Gastroesophageal sphincter (tissue), 3 donors: ENCODE data around the gene TMEM169.

ENCODE experiments used
- CTCF ChIP-seq, 4 experiments: fragments of 200-600 bp in 2 of 4; fragments of 450-650 bp in 2 of 4; sonication (generic) in 1 of 4; IDR thresholded peaks; one replicate each; pipeline ENCODE4 v1.5.1; 2017 to 2019; ENCODE audit warnings: antibody characterized with exemption in 4 of 4, mild to moderate bottlenecking in 2 of 4, moderate library complexity in 2 of 4
- EP300 ChIP-seq: sonication (generic); formaldehyde crosslinking; IDR thresholded peaks from one replicate; pipeline ENCODE4 v1.6.1; 2017; ENCODE audit warnings: antibody characterized with exemption, mild to moderate bottlenecking
- POLR2A ChIP-seq, 2 donors: fragments of 450-650 bp; IDR thresholded peaks; one replicate each; pipeline ENCODE4 v1.6.1; 2017; ENCODE audit warnings: antibody characterized with exemption in 2 of 2, mild to moderate bottlenecking in 2 of 2, moderate library complexity in 1 of 2
- POLR2AphosphoS5 ChIP-seq: sonication (generic); formaldehyde crosslinking; IDR thresholded peaks from one replicate; pipeline ENCODE4 v1.6.1; 2017; ENCODE audit warnings: antibody characterized with exemption

DNA sequence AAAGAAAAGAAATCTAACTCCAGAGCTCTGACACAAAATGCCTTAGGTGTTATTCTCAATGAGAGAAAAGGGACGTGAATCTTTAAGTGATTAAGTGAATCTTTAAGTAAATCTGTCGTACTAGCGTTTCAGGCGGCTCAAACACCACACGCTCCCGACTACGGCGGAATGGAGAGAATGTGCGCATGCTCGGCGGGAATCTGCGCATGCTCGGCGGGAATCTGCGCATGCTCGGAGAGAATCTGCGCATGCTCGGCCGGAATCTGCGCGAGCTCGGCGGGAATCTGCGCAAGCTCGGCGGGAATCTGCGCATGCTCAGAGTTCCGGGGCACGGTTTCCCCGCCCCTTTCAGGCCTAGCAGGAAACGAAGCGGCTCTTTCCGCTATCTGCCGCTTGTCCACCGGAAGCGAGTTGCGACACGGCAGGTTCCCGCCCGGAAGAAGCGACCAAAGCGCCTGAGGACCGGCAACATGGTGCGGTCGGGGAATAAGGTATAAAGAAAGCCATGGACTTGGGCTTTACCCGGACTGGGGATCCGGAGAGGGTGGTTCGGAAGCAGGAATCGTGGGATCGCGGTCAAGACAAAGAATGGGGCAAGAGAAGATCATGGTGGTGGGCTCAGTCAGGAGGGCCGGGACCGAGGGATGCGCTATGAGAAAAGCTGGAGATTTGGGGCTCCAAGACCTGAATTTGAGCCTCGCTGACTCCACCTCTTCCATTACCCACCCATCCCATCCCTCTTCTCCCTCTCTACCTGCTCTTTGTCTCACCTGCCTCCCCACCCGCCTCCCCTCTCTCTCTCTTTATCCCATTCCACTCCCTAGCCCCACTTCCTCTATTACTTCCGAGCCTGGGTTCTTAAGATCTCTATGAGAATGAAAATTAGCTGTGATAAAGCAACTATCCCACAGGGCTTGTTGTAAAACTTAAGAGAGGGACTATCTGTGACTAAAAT lies 27.5 kb downstream of the TMEM169 start, which contains the start of gene XRCC5:
- TF ChIP-seq POLR2A (IDR thresholded peaks at IDR 0.05) (peak in 1 of 2 donors; percentile 51), CTCF (IDR thresholded peaks at IDR 0.05) (peak in 2 of 4 experiments; percentile 15 to 23), EP300 (no peak), POLR2AphosphoS5 (peak; percentile 83)
